ENCODE data around the gene AJAP1. TPM values are rescaled to one million over a fixed set of nuclear protein-coding genes. Genes with fewer than 3 reads are reported as not detected.
A peak's percentile ranks its signal among the peaks of the same experiment; 100 is the strongest.

Gene AJAP1
- total RNA-seq, 1 donor from 2014 or later: 0.17 TPM

DNA sequence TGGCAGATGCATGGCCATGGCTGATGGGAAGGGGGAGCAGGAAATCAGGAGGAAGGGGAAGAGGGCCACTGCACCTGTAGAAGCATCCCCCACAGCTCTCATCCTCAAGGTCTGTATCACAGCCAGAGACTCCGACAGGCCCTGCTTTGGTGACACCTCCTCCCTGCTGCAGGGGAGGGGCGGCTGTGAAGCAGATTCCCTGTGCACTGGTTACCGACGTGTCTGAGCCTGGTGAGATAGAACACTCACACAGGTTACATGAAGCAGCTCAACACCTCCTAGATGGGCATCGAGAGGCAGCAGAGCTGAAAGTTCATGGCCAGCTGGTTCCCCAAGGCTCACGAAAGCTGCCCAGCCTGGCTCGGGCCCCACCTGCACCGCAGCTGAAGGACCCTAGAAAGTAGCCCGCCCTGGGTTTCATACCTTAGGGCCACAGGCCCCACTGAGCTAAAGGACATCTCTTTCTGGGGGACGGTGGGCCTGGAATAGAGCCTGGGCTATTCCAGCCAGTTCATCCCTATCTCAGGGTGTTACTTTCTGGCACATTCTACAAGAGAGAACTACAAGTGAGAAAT, 30.2 kb upstream of the AJAP1 start:
- TF ChIP-seq, protein P1, sequence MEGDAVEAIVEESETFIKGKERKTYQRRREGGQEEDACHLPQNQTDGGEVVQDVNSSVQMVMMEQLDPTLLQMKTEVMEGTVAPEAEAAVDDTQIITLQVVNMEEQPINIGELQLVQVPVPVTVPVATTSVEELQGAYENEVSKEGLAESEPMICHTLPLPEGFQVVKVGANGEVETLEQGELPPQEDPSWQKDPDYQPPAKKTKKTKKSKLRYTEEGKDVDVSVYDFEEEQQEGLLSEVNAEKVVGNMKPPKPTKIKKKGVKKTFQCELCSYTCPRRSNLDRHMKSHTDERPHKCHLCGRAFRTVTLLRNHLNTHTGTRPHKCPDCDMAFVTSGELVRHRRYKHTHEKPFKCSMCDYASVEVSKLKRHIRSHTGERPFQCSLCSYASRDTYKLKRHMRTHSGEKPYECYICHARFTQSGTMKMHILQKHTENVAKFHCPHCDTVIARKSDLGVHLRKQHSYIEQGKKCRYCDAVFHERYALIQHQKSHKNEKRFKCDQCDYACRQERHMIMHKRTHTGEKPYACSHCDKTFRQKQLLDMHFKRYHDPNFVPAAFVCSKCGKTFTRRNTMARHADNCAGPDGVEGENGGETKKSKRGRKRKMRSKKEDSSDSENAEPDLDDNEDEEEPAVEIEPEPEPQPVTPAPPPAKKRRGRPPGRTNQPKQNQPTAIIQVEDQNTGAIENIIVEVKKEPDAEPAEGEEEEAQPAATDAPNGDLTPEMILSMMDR (conservative IDR thresholded peaks at IDR 0.05; ENCODE audit: low read depth, low read length): no peak

DNA sequence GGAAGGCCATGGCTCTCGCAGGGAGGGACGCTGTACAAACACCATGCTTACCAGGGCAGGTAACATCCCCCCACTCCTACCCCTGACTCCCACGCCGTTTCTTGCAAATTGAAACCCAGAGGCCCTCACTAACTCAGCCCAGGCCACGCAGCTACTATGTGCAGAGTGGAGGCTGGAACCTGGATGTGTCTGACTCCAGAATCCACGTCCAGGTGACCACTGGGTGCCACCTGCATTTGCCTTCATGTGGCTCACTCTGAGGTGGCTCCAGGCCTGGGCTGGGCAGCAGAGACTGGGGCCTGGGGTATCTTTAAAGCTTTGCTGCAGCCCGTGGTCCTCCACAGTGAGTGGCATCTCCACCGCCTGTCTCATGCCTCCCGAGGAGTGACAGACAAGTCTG, 29.6 kb upstream of the AJAP1 start:
- DNase-seq (ENCODE audit: low read depth): no peak
- TF ChIP-seq, protein P1 (conservative IDR thresholded peaks at IDR 0.05; ENCODE audit: low read depth, low read length): no peak
- no peak overlapping the region for H3K4me3 ChIP-seq (ENCODE audit: low read depth, low read length)

More for the DNA sequence above, 30.2 kb upstream of the AJAP1 start:
- H3K4me3 ChIP-seq (ENCODE audit: low read depth, low read length): no peak overlapping the region
- no peak for DNase-seq (ENCODE audit: low read depth)

DNA sequence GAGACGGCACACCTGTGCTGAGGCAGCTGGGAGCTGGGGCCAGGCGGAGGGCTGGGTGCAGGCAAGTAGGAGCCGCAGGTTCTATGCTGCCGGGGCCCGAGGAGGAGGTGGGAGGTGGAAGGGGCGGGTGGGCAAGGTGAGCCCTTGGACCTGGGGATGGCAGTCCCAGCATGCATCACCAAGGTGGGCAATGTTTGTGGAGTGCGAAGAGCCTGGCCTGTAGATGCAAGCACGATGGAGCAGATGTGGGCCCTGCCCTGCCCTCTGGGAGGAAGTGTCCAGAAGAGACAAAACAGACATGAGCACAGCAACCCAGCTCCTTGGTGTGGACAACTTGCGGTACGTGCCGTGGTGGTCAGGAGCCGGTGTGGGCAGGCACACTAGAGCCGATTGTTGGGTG, 28.3 kb upstream of the AJAP1 start:
- TF ChIP-seq, protein P1 (conservative IDR thresholded peaks at IDR 0.05; ENCODE audit: low read depth, low read length): no peak
- DNase-seq (ENCODE audit: low read depth): no peak
- no peak overlapping the region for H3K4me3 ChIP-seq (ENCODE audit: low read depth, low read length)

DNA sequence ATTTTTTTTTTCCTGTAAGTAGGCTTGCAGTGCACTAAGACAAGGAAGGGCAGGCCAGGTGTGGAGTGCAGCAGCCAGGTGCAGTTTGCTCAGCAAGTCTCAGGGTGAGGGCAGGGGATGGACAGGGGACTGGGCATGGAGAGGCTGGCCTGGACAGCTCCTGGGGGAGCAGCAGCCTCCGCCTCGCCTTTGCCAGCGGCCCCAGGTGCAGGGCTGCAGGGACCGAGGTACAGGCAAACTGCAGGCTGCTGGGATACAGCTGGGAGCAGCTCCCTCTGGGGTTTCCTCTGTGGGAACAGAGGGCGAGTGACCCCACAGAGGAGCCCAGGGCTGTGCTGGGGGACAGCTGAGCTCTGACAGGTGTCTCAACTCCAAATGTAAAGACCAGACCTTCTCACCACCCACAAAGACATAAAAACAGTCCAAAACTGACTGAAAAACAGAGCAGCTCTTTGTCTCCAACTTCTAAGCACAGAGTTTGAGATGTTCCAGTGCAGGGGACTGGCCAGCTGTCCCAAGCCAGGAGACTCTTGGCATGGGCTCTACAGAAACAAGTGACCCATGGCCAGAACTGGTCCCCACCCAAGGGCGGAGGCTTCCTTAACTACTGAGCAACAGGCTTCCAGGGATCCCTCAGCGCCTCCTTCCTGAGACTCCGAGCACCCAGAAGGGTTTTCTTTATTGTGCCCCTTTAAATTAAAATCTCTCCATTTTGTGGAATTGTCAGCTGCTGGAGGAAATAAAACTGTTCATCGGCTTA, 27.7 kb upstream of the AJAP1 start:
- TF ChIP-seq, protein P1 (conservative IDR thresholded peaks at IDR 0.05; ENCODE audit: low read depth, low read length): no peak
- DNase-seq (ENCODE audit: low read depth): no peak
- no peak overlapping the region for H3K4me3 ChIP-seq (ENCODE audit: low read depth, low read length)

DNA sequence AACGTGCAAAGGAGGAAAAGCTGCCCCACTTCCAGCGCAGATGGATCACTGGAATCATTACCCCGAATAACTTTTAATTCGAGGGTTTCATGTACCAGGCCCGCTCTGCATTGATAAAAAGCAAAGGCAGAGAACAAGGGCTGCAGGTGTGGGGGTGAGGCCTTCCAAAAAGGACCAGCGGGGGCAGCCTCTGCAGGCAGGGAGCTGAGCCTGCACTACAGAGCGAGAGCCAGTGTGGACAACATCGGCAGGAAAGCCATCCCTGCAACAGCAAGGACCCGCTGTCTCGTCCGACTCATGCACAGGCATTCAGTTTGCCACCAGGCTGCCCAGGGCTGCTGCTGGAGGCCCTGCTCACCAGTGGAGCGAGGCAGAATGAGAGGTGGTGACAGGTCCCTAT, 27.1 kb upstream of the AJAP1 start:
- DNase-seq (ENCODE audit: low read depth): no peak
- H3K4me3 ChIP-seq (ENCODE audit: low read depth, low read length): no peak overlapping the region
- TF ChIP-seq, protein P1 (conservative IDR thresholded peaks at IDR 0.05; ENCODE audit: low read depth, low read length): peak; percentile 14

DNA sequence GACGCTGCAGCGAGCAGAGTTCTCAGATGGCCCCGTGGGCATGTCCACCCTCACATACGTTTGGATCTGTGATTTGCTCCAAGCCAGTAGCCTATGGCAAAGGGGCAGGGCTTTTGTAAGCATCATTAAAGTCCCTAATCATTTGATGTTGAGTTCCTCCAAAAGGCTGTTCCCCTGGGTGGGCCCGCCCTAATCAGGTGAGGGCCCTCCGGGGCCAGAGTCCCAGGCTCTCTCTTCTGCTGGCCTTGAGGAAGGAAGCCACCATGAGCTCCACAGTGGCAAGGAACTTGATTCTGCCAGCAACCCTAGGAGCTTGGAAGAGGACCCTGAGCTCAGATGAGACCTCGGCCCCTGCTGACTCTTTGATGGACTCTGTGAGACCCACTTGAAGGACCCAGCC, 25.4 kb upstream of the AJAP1 start:
- no peak overlapping the region for H3K4me3 ChIP-seq (ENCODE audit: low read depth, low read length)
- no peak for DNase-seq (ENCODE audit: low read depth)
- TF ChIP-seq, protein P1 (conservative IDR thresholded peaks at IDR 0.05; ENCODE audit: low read depth, low read length): no peak

DNA sequence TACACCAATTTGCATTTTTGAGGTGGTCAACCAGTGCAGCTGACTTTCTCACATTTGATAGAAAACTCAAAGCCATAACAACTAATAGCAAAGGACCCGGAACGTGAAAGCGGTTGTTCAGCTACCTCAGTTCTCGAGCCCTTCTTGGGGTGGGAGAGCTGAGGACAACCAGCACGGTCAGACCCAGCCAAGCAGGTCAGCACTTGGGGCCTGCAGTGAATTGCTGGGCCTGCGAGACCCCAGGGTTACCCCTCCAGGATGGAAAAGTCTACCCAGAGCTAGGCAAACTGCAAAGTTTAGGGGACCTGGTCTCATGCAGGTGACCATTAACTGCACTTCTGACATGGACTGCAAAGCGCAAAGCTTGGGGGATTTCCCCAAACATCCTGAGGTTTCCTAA, 23.8 kb upstream of the AJAP1 start:
- no peak for DNase-seq (ENCODE audit: low read depth)
- TF ChIP-seq, protein P1 (conservative IDR thresholded peaks at IDR 0.05; ENCODE audit: low read depth, low read length): no peak
- H3K4me3 ChIP-seq (ENCODE audit: low read depth, low read length): no peak overlapping the region
